Hematopoietic multipotent progenitor cell treated with erythropoietin and hydrocortisone succinate and interleukin-3 and kit ligand, for 17 days (in vitro differentiated cells): Measurements from ENCODE around the gene RPL39L.

Source experiments
- DNase-seq: peaks from one replicate; pipeline ENCODE4 v3.0.0-alpha.2; 2015; ENCODE audit warnings: low spot score

The RPL39L gene

GRCh38 chr3:187093320-187093719, 46.0 kb downstream of the RPL39L start:
- DNase-seq, result no peak

- DNase-seq, result no peak
Measured at GRCh38 chr3:187088701-187089100, 50.6 kb downstream of the RPL39L start.

GRCh38 chr3:187086831-187087230, 52.5 kb downstream of the RPL39L start:
- DNase-seq, result no peak

GRCh38 chr3:187085933-187086332, 53.4 kb downstream of the RPL39L start:
- no peak for DNase-seq

- no peak for DNase-seq
Measured at GRCh38 chr3:187085021-187085666, 54.2 kb downstream of the RPL39L start.

- no peak for DNase-seq
Measured at GRCh38 chr3:187084580-187084979, 54.7 kb downstream of the RPL39L start.

- no peak for DNase-seq
Measured at GRCh38 chr3:187084126-187084525, 55.2 kb downstream of the RPL39L start.

- DNase-seq, result no peak
Measured at GRCh38 chr3:187082758-187083375, 56.4 kb downstream of the RPL39L start.

- no peak for DNase-seq
Measured at GRCh38 chr3:187080799-187081450, 58.4 kb downstream of the RPL39L start.

- DNase-seq, result no peak
Measured at GRCh38 chr3:187079090-187080022, 59.9 kb downstream of the RPL39L start.

GRCh38 chr3:187077537-187077936, 61.8 kb downstream of the RPL39L start:
- DNase-seq, result no peak

- no peak for DNase-seq
Measured at GRCh38 chr3:187077085-187077484, 62.2 kb downstream of the RPL39L start.

GRCh38 chr3:187076297-187076696, 63.0 kb downstream of the RPL39L start:
- no peak for DNase-seq

- DNase-seq, result no peak
Measured at GRCh38 chr3:187074846-187075245, 64.5 kb downstream of the RPL39L start.

GRCh38 chr3:187073581-187074098, 65.7 kb downstream of the RPL39L start:
- no peak for DNase-seq

- no peak for DNase-seq
Measured at GRCh38 chr3:187072511-187072910, 66.8 kb downstream of the RPL39L start.

- no peak for DNase-seq
Measured at GRCh38 chr3:187072102-187072501, 67.2 kb downstream of the RPL39L start.
